Erythroblast (primary cell): Measurements from ENCODE around the gene ZNF226.
"Not testable (repeated sequence)": the region's sequence is repeated elsewhere in the genome, so short reads cannot be mapped to it uniquely, and the experiment has no call there.

ENCODE experiments used
- DNase-seq, 2 experiments: peaks; one replicate each; lab custom pipeline; 2025; lab: John Stamatoyannopoulos, UW
- GATA1 ChIP-seq: IDR thresholded peaks from 2 replicates; pipeline ENCODE4 v1.6.1; 2011; ENCODE audit warnings: low read depth, mild to moderate bottlenecking, control low read depth, low read length, moderate library complexity
- POLR2A ChIP-seq: IDR thresholded peaks from 2 replicates; pipeline ENCODE4 v1.6.1; 2011; ENCODE audit warnings: mild to moderate bottlenecking, low read length

ZNF226 gene

GRCh38 chr19:44164673-44165512 is at the start of gene ZNF226:
Gene ZNF226 (plus strand): TSS chr19:44165100. CDS start chr19:44170081, 4,981 bp downstream.
- DNase-seq: peak; percentile 92 to 95

GRCh38 chr19:44121162-44121561 is 43.7 kb upstream of the ZNF226 start:
- DNase-seq: not testable (repeated sequence)

More at GRCh38 chr19:44164673-44165512, at the start of gene ZNF226:
- TF ChIP-seq GATA1: no peak
- TF ChIP-seq POLR2A: peak; percentile 84

- no peak for TF ChIP-seq GATA1
- TF ChIP-seq POLR2A: no peak
- DNase-seq: no peak
These were observed 32.9 kb upstream of the ZNF226 start for GRCh38 chr19:44131955-44132354.

- TF ChIP-seq POLR2A (peak; percentile 57), GATA1 (no peak)
- peak; percentile 81 to 83 for DNase-seq
These were observed 23.5 kb upstream of the ZNF226 start, which contains the start of gene ZNF234 for GRCh38 chr19:44141191-44142058. Gene ZNF234 (plus strand): TSS chr19:44141554. CDS start chr19:44144633, 3,079 bp downstream.

- DNase-seq: peak; percentile 57 to 59
- TF ChIP-seq GATA1 (no peak), POLR2A (no peak)
These were observed 22.9 kb upstream of the ZNF226 start for GRCh38 chr19:44142059-44142433.

- no peak for TF ChIP-seq GATA1
- TF ChIP-seq POLR2A: no peak
- no peak for DNase-seq
These were observed 15.1 kb upstream of the ZNF226 start for GRCh38 chr19:44149776-44150175.

- no peak for DNase-seq
- TF ChIP-seq POLR2A (no peak), GATA1 (no peak)
These were observed 13.4 kb upstream of the ZNF226 start for GRCh38 chr19:44151491-44151890.

GRCh38 chr19:44156475-44156874 is 8.4 kb upstream of the ZNF226 start:
- TF ChIP-seq POLR2A: no peak
- no peak for TF ChIP-seq GATA1
- no peak for DNase-seq

GRCh38 chr19:44163789-44164188 is 1.1 kb upstream of the ZNF226 start:
- TF ChIP-seq GATA1 (no peak), POLR2A (no peak)
- DNase-seq: no peak

GRCh38 chr19:44164327-44164672 is 600 bp upstream of the ZNF226 start:
- TF ChIP-seq GATA1: no peak
- no peak for TF ChIP-seq POLR2A

GRCh38 chr19:44170660-44171059 is 5.8 kb downstream of the ZNF226 start:
- not testable (repeated sequence) for DNase-seq

More at GRCh38 chr19:44164327-44164672, 600 bp upstream of the ZNF226 start:
- DNase-seq: no peak

- TF ChIP-seq POLR2A (peak; percentile 0), GATA1 (no peak)
- DNase-seq: no peak
These were observed 11.7 kb downstream of the ZNF226 start for GRCh38 chr19:44176590-44176989.

GRCh38 chr19:44180968-44181367 is 16.1 kb downstream of the ZNF226 start:
- TF ChIP-seq POLR2A (no peak), GATA1 (no peak)
- DNase-seq: no peak

GRCh38 chr19:44182145-44182544 is 17.2 kb downstream of the ZNF226 start:
- DNase-seq: no peak
- TF ChIP-seq POLR2A (peak; percentile 12), GATA1 (no peak)
